ENCODE measurements around the gene SFSWAP. TPM values are rescaled to one million over a fixed set of nuclear protein-coding genes. Genes with fewer than 3 reads are reported as not detected.
A peak's percentile ranks its signal among the peaks of the same experiment; 100 is the strongest.

SFSWAP gene
- total RNA-seq, 1 donor, result 31.1 TPM

GRCh38 chr12:131723532-131723931 lies 12.6 kb downstream of the SFSWAP start:
- H3K79me2 ChIP-seq (ENCODE audit: insufficient read depth, low read length), result peaks cover 63% of the 10 kb centered on the region
- H3K4me3 ChIP-seq (ENCODE audit: insufficient read depth, low read length), result no peak overlapping the region
- H3K4me1 ChIP-seq (ENCODE audit: insufficient read depth, low read length), result peaks cover 10% of the 10 kb centered on the region

DNA sequence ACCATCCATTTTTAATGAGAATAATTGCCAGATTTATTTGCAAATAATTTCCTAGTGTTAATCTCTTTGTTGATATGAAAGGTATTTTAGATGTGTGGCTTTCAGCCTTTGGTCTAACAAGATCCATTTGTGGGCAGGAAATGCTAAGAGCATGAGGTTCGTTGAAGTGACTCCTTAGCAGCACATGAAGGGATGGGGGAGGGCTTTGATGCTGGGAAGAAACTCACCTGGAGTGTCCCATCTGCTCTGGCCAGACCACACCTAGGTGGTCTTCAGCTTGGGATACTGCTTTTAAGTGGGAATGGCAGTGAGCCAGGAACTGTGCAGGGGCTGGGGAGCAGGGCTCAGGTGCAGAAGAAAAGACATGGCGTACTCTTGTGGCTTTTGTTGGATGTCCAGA lies 13.6 kb downstream of the SFSWAP start:
- no peaks in the 10 kb centered on the region for H3K9me3 ChIP-seq (ENCODE audit: low read depth, low read length)
- H3K4me2 ChIP-seq (ENCODE audit: insufficient read depth, low read length), result no peak overlapping the region
- peaks cover 10% of the 10 kb centered on the region for H3K4me1 ChIP-seq (ENCODE audit: insufficient read depth, low read length)
- H3K27me3 ChIP-seq (ENCODE audit: insufficient read depth, low read length), result no peaks in the 10 kb centered on the region
- H3K4me3 ChIP-seq (ENCODE audit: insufficient read depth, low read length), result no peak overlapping the region
- no peak overlapping the region for H2AFZ ChIP-seq (ENCODE audit: low read length)
- TF ChIP-seq, protein P1, sequence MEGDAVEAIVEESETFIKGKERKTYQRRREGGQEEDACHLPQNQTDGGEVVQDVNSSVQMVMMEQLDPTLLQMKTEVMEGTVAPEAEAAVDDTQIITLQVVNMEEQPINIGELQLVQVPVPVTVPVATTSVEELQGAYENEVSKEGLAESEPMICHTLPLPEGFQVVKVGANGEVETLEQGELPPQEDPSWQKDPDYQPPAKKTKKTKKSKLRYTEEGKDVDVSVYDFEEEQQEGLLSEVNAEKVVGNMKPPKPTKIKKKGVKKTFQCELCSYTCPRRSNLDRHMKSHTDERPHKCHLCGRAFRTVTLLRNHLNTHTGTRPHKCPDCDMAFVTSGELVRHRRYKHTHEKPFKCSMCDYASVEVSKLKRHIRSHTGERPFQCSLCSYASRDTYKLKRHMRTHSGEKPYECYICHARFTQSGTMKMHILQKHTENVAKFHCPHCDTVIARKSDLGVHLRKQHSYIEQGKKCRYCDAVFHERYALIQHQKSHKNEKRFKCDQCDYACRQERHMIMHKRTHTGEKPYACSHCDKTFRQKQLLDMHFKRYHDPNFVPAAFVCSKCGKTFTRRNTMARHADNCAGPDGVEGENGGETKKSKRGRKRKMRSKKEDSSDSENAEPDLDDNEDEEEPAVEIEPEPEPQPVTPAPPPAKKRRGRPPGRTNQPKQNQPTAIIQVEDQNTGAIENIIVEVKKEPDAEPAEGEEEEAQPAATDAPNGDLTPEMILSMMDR (IDR thresholded peaks at IDR 0.05; ENCODE audit: extremely low read depth, low read depth, low read length), result no peak
- peaks cover 55% of the 10 kb centered on the region for H3K79me2 ChIP-seq (ENCODE audit: insufficient read depth, low read length)
- H3K27ac ChIP-seq (ENCODE audit: low read depth, low read length), result no peak overlapping the region
- H4K20me1 ChIP-seq (ENCODE audit: insufficient read depth, low read length), result peaks cover 16% of the 10 kb centered on the region
- peak; percentile 53 for DNase-seq (ENCODE audit: insufficient read length, low spot score, missing footprints)
- peaks cover 64% of the 10 kb centered on the region for H3K36me3 ChIP-seq (ENCODE audit: insufficient read depth, low read length)

More at GRCh38 chr12:131723532-131723931, 12.6 kb downstream of the SFSWAP start:
- DNase-seq (ENCODE audit: insufficient read length, low spot score, missing footprints), result peak; percentile 42
- Histone ChIP-seq H3K27ac (ENCODE audit: low read depth, low read length) (no peak overlapping the region), H4K20me1 (ENCODE audit: insufficient read depth, low read length) (peaks cover 16% of the 10 kb centered on the region), H3K9me3 (ENCODE audit: low read depth, low read length) (no peaks in the 10 kb centered on the region), H3K4me2 (ENCODE audit: insufficient read depth, low read length) (no peak overlapping the region), H2AFZ (ENCODE audit: low read length) (no peak overlapping the region), H3K36me3 (ENCODE audit: insufficient read depth, low read length) (peaks cover 64% of the 10 kb centered on the region), H3K27me3 (ENCODE audit: insufficient read depth, low read length) (no peaks in the 10 kb centered on the region)
- TF ChIP-seq, protein P1 (IDR thresholded peaks at IDR 0.05; ENCODE audit: extremely low read depth, low read depth, low read length), result no peak

GRCh38 chr12:131725503-131725902 lies 14.6 kb downstream of the SFSWAP start:
- H3K4me2 ChIP-seq (ENCODE audit: insufficient read depth, low read length), result no peak overlapping the region
- H2AFZ ChIP-seq (ENCODE audit: low read length), result no peak overlapping the region
- H3K79me2 ChIP-seq (ENCODE audit: insufficient read depth, low read length), result peaks cover 45% of the 10 kb centered on the region
- H4K20me1 ChIP-seq (ENCODE audit: insufficient read depth, low read length), result peaks cover 14% of the 10 kb centered on the region
- no peaks in the 10 kb centered on the region for H3K27me3 ChIP-seq (ENCODE audit: insufficient read depth, low read length)
- H3K4me1 ChIP-seq (ENCODE audit: insufficient read depth, low read length), result peaks cover 10% of the 10 kb centered on the region
- DNase-seq (ENCODE audit: insufficient read length, low spot score, missing footprints), result no peak
- no peak overlapping the region for H3K4me3 ChIP-seq (ENCODE audit: insufficient read depth, low read length)
- peaks cover 64% of the 10 kb centered on the region for H3K36me3 ChIP-seq (ENCODE audit: insufficient read depth, low read length)
- TF ChIP-seq, protein P1 (IDR thresholded peaks at IDR 0.05; ENCODE audit: extremely low read depth, low read depth, low read length), result no peak
- H3K9me3 ChIP-seq (ENCODE audit: low read depth, low read length), result no peaks in the 10 kb centered on the region
- no peak overlapping the region for H3K27ac ChIP-seq (ENCODE audit: low read depth, low read length)

GRCh38 chr12:131728720-131729119 lies 17.8 kb downstream of the SFSWAP start:
- TF ChIP-seq, protein P1 (IDR thresholded peaks at IDR 0.05; ENCODE audit: extremely low read depth, low read depth, low read length), result no peak
- Histone ChIP-seq H3K4me2 (ENCODE audit: insufficient read depth, low read length) (no peak overlapping the region), H3K79me2 (ENCODE audit: insufficient read depth, low read length) (peaks cover 27% of the 10 kb centered on the region), H4K20me1 (ENCODE audit: insufficient read depth, low read length) (peaks cover 15% of the 10 kb centered on the region), H3K9me3 (ENCODE audit: low read depth, low read length) (no peaks in the 10 kb centered on the region), H3K27ac (ENCODE audit: low read depth, low read length) (no peak overlapping the region), H2AFZ (ENCODE audit: low read length) (no peak overlapping the region), H3K4me3 (ENCODE audit: insufficient read depth, low read length) (no peak overlapping the region), H3K36me3 (ENCODE audit: insufficient read depth, low read length) (peaks cover 75% of the 10 kb centered on the region), H3K27me3 (ENCODE audit: insufficient read depth, low read length) (no peaks in the 10 kb centered on the region), H3K4me1 (ENCODE audit: insufficient read depth, low read length) (no peaks in the 10 kb centered on the region)
- no peak for DNase-seq (ENCODE audit: insufficient read length, low spot score, missing footprints)

All from osteoblast (primary cell).